Erythroblast (primary cell): ENCODE measurements around the gene NHLRC4.

Source experiments
- GATA1 ChIP-seq: IDR thresholded peaks from 2 replicates; pipeline ENCODE4 v1.6.1; 2011; ENCODE audit warnings: low read depth, mild to moderate bottlenecking, control low read depth, low read length, moderate library complexity
- POLR2A ChIP-seq: IDR thresholded peaks from 2 replicates; pipeline ENCODE4 v1.6.1; 2011; ENCODE audit warnings: mild to moderate bottlenecking, low read length

DNA sequence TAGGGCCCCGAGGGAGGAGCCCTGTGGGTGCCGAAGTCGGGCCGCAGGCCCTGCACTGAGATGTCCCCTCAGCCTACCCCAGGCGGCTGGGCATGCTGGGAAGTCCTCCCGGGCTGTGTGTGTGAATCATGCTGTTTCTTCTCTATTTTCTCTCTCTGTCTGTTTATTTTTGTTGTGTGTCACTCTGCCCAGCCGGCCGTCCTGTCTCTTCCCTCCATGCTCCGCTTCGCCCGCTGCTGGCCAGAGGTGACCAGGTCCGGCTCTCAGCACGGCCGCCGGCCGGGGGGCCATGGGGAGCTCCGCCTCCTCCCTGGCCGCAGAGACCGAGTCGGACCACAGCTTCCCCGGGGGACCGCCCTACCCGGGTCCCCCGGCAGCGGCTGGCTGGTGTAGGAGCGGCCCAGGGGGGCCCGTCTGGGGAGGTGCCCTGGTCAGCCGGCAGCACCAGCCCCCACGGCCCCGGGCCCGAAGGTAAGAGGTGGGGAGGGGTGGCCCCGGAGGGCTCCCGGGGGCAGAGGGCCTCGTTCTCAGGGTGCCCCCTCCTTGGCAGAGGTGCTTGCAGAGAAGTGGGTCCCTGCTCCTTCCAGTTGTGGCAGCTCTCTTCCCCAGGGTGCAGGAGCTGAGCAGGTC is 26.8 kb upstream of the NHLRC4 start:
- no peak for TF ChIP-seq POLR2A
- TF ChIP-seq GATA1, result no peak
